H1 (cell line): Measurements from ENCODE around the gene F2. TPM values are rescaled to one million over a fixed set of nuclear protein-coding genes. Genes with fewer than 3 reads are reported as not detected.
A peak's percentile ranks its signal among the peaks of the same experiment; 100 is the strongest.

ENCODE experiments used
- CTCF ChIA-PET: fragments of 300-600 bp; sonication (Branson Sonifier 250); formaldehyde crosslinking; loops from one replicate; lab custom pipeline; 2021; ENCODE audit not compliant: partially characterized antibody; lab: Charles Lee
- POLR2A ChIA-PET: fragments of 300-600 bp; sonication (Branson Sonifier 250); formaldehyde crosslinking; loops from one replicate; lab custom pipeline; 2021; ENCODE audit warnings: inconsistent platforms; ENCODE audit not compliant: partially characterized antibody; lab: Charles Lee
- DNase-seq, 2 experiments: peaks; one replicate each; pipeline versions ENCODE4 v3.0.0 to v3.0.0-alpha.2; 2010 to 2022; ENCODE audit warnings: low spot score in 2 of 2, low read depth in 1 of 2, mixed read lengths in 1 of 2
- FAIRE-seq: peaks from 2 replicates; lab custom pipeline; 2011; peaks lifted over from hg19 to GRCh38; lab: Jason Lieb, UNC
- H2AFZ ChIP-seq: 2 replicates; pipeline ENCODE4 v1.8.1; 2012; ENCODE audit warnings: low read length, inconsistent platforms
- H2AK5ac ChIP-seq: 2 replicates; pipeline ENCODE4 v1.6.1; 2013; ENCODE audit warnings: low read depth, low read length
- H2BK120ac ChIP-seq: replicated peaks from 2 replicates; pipeline ENCODE3; 2013; ENCODE audit warnings: low read depth, low read length, inconsistent platforms
- H2BK12ac ChIP-seq: 2 replicates; pipeline ENCODE4 v1.6.1; 2013; ENCODE audit warnings: low read depth, low read length
- H2BK15ac ChIP-seq: 2 replicates; pipeline ENCODE4 v1.6.1; 2013; ENCODE audit warnings: low read length
- H2BK20ac ChIP-seq: 2 replicates; pipeline ENCODE4 v1.6.1; 2013; ENCODE audit warnings: low read length
- H2BK5ac ChIP-seq: 2 replicates; pipeline ENCODE4 v1.6.1; 2013; ENCODE audit warnings: low read depth, low read length
- H3K14ac ChIP-seq: 2 replicates; pipeline ENCODE4 v1.6.1; 2013; ENCODE audit warnings: inconsistent platforms; ENCODE audit not compliant: insufficient read length
- H3K18ac ChIP-seq: 2 replicates; pipeline ENCODE4 v1.6.1; 2013; ENCODE audit warnings: low read length; ENCODE audit errors: extremely low read depth
- H3K23ac ChIP-seq: 2 replicates; pipeline ENCODE4 v1.6.1; 2013; ENCODE audit warnings: inconsistent platforms; ENCODE audit not compliant: insufficient read length
- H3K23me2 ChIP-seq: 2 replicates; pipeline ENCODE4 v1.6.1; 2013; ENCODE audit warnings: low read depth, low read length
- H3K27ac ChIP-seq: 2 replicates; pipeline ENCODE4 v1.6.1; 2011; ENCODE audit warnings: low read depth, low read length, inconsistent platforms
- H3K27me3 ChIP-seq, 4 experiments: replicated peaks in 1 of 4; 1 replicate in 1 of 4; 2 replicates in 3 of 4; pipeline versions ENCODE4 v1.6.1 to v1.8.1; 2011 to 2013; ENCODE audit warnings: low read length in 3 of 4, mild to moderate bottlenecking in 3 of 4, inconsistent platforms in 2 of 4, mixed read lengths in 2 of 4, moderate library complexity in 1 of 4; ENCODE audit not compliant: control insufficient read depth in 3 of 4, insufficient read depth in 3 of 4; ENCODE audit errors: extremely low read depth in 1 of 4
- H3K36me3 ChIP-seq, 4 experiments: 2 replicates each; pipeline versions ENCODE4 v1.6.1 to v1.8.1; 2011 to 2013; ENCODE audit warnings: mild to moderate bottlenecking in 4 of 4, low read length in 3 of 4, moderate library complexity in 2 of 4, control low read depth in 1 of 4, inconsistent platforms in 1 of 4; ENCODE audit not compliant: insufficient read depth in 4 of 4, control insufficient read depth in 2 of 4
- H3K4ac ChIP-seq: replicated peaks from 2 replicates; pipeline ENCODE3; 2013; ENCODE audit warnings: low read length, low read depth, mixed read lengths, inconsistent platforms; ENCODE audit not compliant: insufficient read length
- H3K4me1 ChIP-seq, 4 experiments: replicated peaks in 1 of 4; 1 replicate in 1 of 4; 2 replicates in 3 of 4; pipeline versions ENCODE4 v1.6.1 to v1.8.1; 2011 to 2013; ENCODE audit warnings: low read length in 3 of 4, inconsistent platforms in 2 of 4, mixed read lengths in 1 of 4; ENCODE audit not compliant: insufficient read depth in 4 of 4, control insufficient read depth in 3 of 4
- H3K4me2 ChIP-seq, 2 experiments: 2 replicates each; pipeline versions ENCODE4 v1.6.1 to v1.8.1; 2011 to 2013; ENCODE audit warnings: low read depth in 2 of 2, low read length in 2 of 2, control low read depth in 1 of 2, inconsistent platforms in 1 of 2, mild to moderate bottlenecking in 1 of 2; ENCODE audit not compliant: insufficient read depth in 1 of 2
- H3K4me3 ChIP-seq, 4 experiments: fragments of 200-600, 300-600 bp in 1 of 4; sonication (generic), shearing (Covaris generic), sonication (Bioruptor Twin) in 1 of 4; 2 replicates each; pipeline versions ENCODE4 v1.5.1 to v1.8.1; 2011 to 2016; ENCODE audit warnings: low read length in 4 of 4, low read depth in 3 of 4, control low read depth in 2 of 4, inconsistent platforms in 2 of 4, mild to moderate bottlenecking in 2 of 4, mixed read lengths in 1 of 4, moderate library complexity in 1 of 4; ENCODE audit not compliant: insufficient read depth in 2 of 4; ENCODE audit errors: extremely low read depth in 1 of 4
- H3K56ac ChIP-seq: replicated peaks from 2 replicates; pipeline ENCODE3; 2013; ENCODE audit warnings: low read depth, mild to moderate bottlenecking, mixed read lengths, low read length, inconsistent platforms; ENCODE audit not compliant: insufficient read length
- H3K79me1 ChIP-seq: 2 replicates; pipeline ENCODE4 v1.6.1; 2013; ENCODE audit warnings: low read depth, low read length, control low read depth
- H3K79me2 ChIP-seq, 2 experiments: 2 replicates each; pipeline versions ENCODE4 v1.6.1 to v1.8.1; 2012 to 2013; ENCODE audit warnings: low read length in 2 of 2, mild to moderate bottlenecking in 2 of 2, inconsistent platforms in 1 of 2; ENCODE audit not compliant: insufficient read depth in 2 of 2, control insufficient read depth in 1 of 2
- H3K9ac ChIP-seq, 4 experiments: replicated peaks in 1 of 4; 1 replicate in 1 of 4; 2 replicates in 3 of 4; pipeline versions ENCODE4 v1.6.1 to v1.8.1; 2011 to 2013; ENCODE audit warnings: low read depth in 3 of 4, low read length in 3 of 4, control low read depth in 2 of 4, mild to moderate bottlenecking in 2 of 4, moderate library complexity in 2 of 4, inconsistent platforms in 1 of 4; ENCODE audit errors: extremely low read depth in 1 of 4
- H3K9me3 ChIP-seq, 2 experiments: 2 replicates each; pipeline versions ENCODE4 v1.6.1 to v1.8.1; 2012 to 2013; ENCODE audit warnings: mild to moderate bottlenecking in 2 of 2, moderate library complexity in 2 of 2, control low read depth in 1 of 2, inconsistent platforms in 1 of 2, low read depth in 1 of 2, low read length in 1 of 2, mixed read lengths in 1 of 2; ENCODE audit not compliant: insufficient read depth in 2 of 2
- H4K20me1 ChIP-seq, 2 experiments: replicated peaks in 1 of 2; 2 replicates each; pipeline versions ENCODE3 to v1.8.1; 2011 to 2013; ENCODE audit warnings: inconsistent platforms in 2 of 2, low read length in 2 of 2, mild to moderate bottlenecking in 1 of 2; ENCODE audit not compliant: insufficient read depth in 2 of 2, control insufficient read depth in 1 of 2
- H4K5ac ChIP-seq: 2 replicates; pipeline ENCODE4 v1.6.1; 2013; ENCODE audit warnings: low read length, low read depth, mixed read lengths, inconsistent platforms; ENCODE audit not compliant: insufficient read length
- H4K8ac ChIP-seq: 2 replicates; pipeline ENCODE4 v1.8.0; 2013; ENCODE audit warnings: mild to moderate bottlenecking, moderate library complexity, low read length, inconsistent platforms; ENCODE audit not compliant: insufficient read depth; ENCODE audit errors: extremely low read depth
- H4K91ac ChIP-seq: replicated peaks from 2 replicates; pipeline ENCODE3; 2013; ENCODE audit warnings: low read length, mixed read lengths, inconsistent platforms; ENCODE audit not compliant: insufficient read length
- CEBPB ChIP-seq: IDR thresholded peaks from 2 replicates; pipeline ENCODE4 v1.6.1; 2012; ENCODE audit warnings: low read depth, low read length
- CHD1 ChIP-seq: IDR thresholded peaks from 2 replicates; pipeline ENCODE4 v1.6.1; 2012; ENCODE audit warnings: low read depth, low read length, improper control_type of control experiment
- EZH2 ChIP-seq: fragments of 200-600 bp; sonication (generic); IDR thresholded peaks from 2 replicates; pipeline ENCODE4 v1.7.1; 2012; ENCODE audit warnings: low read depth, mild to moderate bottlenecking, moderate library complexity, low read length, inconsistent platforms; ENCODE audit not compliant: severe bottlenecking
- JUND ChIP-seq: IDR thresholded peaks from 2 replicates; pipeline ENCODE4 v1.6.1; 2011; ENCODE audit warnings: mild to moderate bottlenecking, improper control_type of control experiment, low read length
- NANOG ChIP-seq: IDR thresholded peaks from 2 replicates; pipeline ENCODE4 v1.6.1; 2011; ENCODE audit warnings: low read length, low read depth, mild to moderate bottlenecking, inconsistent platforms; ENCODE audit not compliant: insufficient read depth, poor library complexity, severe bottlenecking
- POLR2AphosphoS5 ChIP-seq: IDR thresholded peaks from 2 replicates; pipeline ENCODE4 v1.6.1; 2011; ENCODE audit warnings: low read depth, low read length
- SIRT6 ChIP-seq: IDR thresholded peaks from one replicate; pipeline ENCODE4 v1.7.1; 2012; ENCODE audit warnings: low read length, inconsistent platforms
- TAF1 ChIP-seq: IDR thresholded peaks from 2 replicates; pipeline ENCODE4 v1.6.1; 2011; ENCODE audit warnings: mild to moderate bottlenecking, low read depth, low read length
- TAF7 ChIP-seq: optimal IDR thresholded peaks from 2 replicates; pipeline ENCODE3; 2011; ENCODE audit warnings: low read depth, mild to moderate bottlenecking, inconsistent platforms, low read length, moderate library complexity, borderline replicate concordance
- TBP ChIP-seq: IDR thresholded peaks from 2 replicates; pipeline ENCODE4 v1.6.1; 2011; ENCODE audit warnings: low read depth, low read length, improper control_type of control experiment
- TEAD4 ChIP-seq: IDR thresholded peaks from 2 replicates; pipeline ENCODE4 v1.6.1; 2012; ENCODE audit warnings: low read depth, low read length, inconsistent platforms, mixed read lengths
- WGBS, 2 experiments: shearing (Covaris generic) in 1 of 2; methylation state at CpG; one replicate each; pipeline versions ENCODE4 v1.1.6 to v1.1.7; 2013 to 2015; ENCODE audit warnings: low lambda C conversion rate in 2 of 2, mixed read lengths in 2 of 2, inconsistent platforms in 1 of 2, low coverage in 1 of 2, missing lambda C conversion rate in 1 of 2; ENCODE audit not compliant: insufficient replicate concordance in 2 of 2, insufficient coverage in 1 of 2, insufficient read length in 1 of 2; ENCODE audit errors: extremely low coverage in 1 of 2, missing lambda C conversion rate in 1 of 2; 5-methylcytosine and 5-hydroxymethylcytosine counted together
- polyA plus RNA-seq, 7 experiments: library from polyadenylated mRNA; depleted of rRNA in 3 of 7; stranded (reverse) in 5 of 7; unstranded in 2 of 7; fragments of >200 nt in 5 of 7; fragments of 200-250 nt in 2 of 7; gene quantifications; 1 replicate in 5 of 7; 2 replicates in 1 of 7; 4 replicates in 1 of 7; pipeline versions ENCODE4 v1.2.1 to v1.2.3, GENCODE V29; 2011 to 2013; ENCODE audit warnings: missing spikeins in 2 of 7, mixed read lengths in 2 of 7
- total RNA-seq: library from RNA; stranded (reverse); fragmentation: NEBNext Ultra II Directional; extraction: Animal tissue kit (Norgen Biotek cat#: 25700); gene quantifications from 2 replicates; pipeline ENCODE4 v1.2.1, GENCODE V29; 2021

Gene F2
- total and polyA plus RNA-seq, 2 of the 8 experiments (the other 6 are each of a cell fraction or from before 2014, with no cell fraction given), result 0.11 TPM; not detected in 1

DNA sequence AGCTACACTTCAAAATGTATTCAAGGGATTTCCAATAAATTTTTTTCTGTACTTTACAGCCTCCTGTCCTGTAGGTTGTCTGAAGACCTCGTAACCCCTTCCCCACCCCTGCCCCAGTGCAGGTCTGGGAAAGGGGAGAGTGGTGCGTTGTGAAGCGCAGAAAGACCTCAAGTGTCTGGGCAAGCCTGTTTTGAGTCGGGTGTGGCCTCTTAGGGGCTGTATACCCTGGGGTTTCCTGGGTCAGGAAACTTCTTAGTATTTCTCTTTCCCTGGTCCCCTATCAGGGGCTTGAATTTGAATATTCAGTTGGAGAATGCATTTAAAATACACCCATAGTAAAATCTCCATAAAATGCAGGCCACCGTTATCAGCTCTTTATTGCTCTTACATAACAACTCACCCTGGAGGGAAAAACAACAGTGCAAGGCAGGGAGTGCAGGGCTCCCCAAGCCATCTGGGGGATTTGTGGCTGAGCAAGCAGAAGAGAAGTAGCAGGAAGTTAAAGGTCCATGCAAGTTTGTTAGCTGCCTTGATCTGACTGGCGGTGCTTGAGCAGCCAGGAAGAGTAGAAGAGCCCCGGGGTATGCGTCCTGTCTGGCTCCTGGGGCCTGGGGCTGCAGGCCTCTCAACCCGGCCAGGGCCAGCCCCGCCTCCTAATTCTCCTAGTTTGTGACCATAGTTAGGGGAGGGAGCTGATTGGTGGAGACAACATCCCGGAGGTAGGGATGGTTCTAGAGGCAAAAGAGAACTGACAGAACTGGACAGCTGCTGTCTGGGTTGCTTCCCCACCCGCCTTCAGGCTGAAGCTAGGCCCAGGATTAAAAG is 44.3 kb upstream of the F2 start:
- H3K9me3 ChIP-seq, result no peaks in the 10 kb centered on the region
- H2BK20ac ChIP-seq, result no peak overlapping the region
- DNase-seq (peak; percentile 39 to 78), FAIRE-seq (no peak)
- no peak overlapping the region for H3K4ac ChIP-seq
- peaks cover 3 to 19% (median 7%) of the 10 kb centered on the region in 4 experiments for H3K4me1 ChIP-seq
- peak overlapping the region; percentile 28 to 59; a peak in 3 of 4 replicates for H3K4me2 ChIP-seq
- POLR2A ChIA-PET, result interaction anchor here (0.8 to 3.3 kb wide), 6 partner anchors 9 to 95 kb away, joined by 3 to 21 read pairs (median 4); partner anchors contain the start of genes ARHGAP1 and ZNF408
- H3K14ac ChIP-seq, result no peak overlapping the region
- CTCF ChIA-PET, result interaction anchor here (0.9 to 2.2 kb wide), 7 partner anchors 11 to 109 kb away, joined by 3 to 6 read pairs (median 4); no protein-coding TSS in a partner anchor
- WGBS, 2 experiments, result 55% methylated on average over 12 of the region's 12 CpGs; no CpG with 5 or more reads in 1 of the 2 experiments
- H3K23me2 ChIP-seq, result no peaks in the 10 kb centered on the region
- no peak overlapping the region for H2BK15ac ChIP-seq
- H3K4me3 ChIP-seq, result no peak overlapping the region
- H3K27me3 ChIP-seq, result no peaks in the 10 kb centered on the region
- peak overlapping the region; percentile 30; the same call in 1 of the 2 replicates for H3K27ac ChIP-seq
- no peaks in the 10 kb centered on the region for H3K79me1 ChIP-seq
- TF ChIP-seq EZH2 (no peak), TEAD4 (no peak), NANOG (no peak), CHD1 (no peak), CEBPB (no peak), TBP (0 out of 2 replicates have a peak, but pooled peaks have one; percentile 24), TAF7 (peak; percentile 35), TAF1 (peak; percentile 57; the same call in 1 of the 2 replicates), SIRT6 (no peak), JUND (no peak), POLR2AphosphoS5 (no peak)
- no peak overlapping the region for H3K23ac ChIP-seq
- H4K5ac ChIP-seq, result no peak overlapping the region
- H4K20me1 ChIP-seq, result peaks cover 0 to 1% of the 10 kb centered on the region in 2 experiments
- no peak overlapping the region for H4K8ac ChIP-seq
- no peak overlapping the region for H2AFZ ChIP-seq
- H3K79me2 ChIP-seq, result no peaks in the 10 kb centered on the region
- no peak overlapping the region for H2BK12ac ChIP-seq
- H2BK5ac ChIP-seq, result no peak overlapping the region
- H3K36me3 ChIP-seq, result peaks cover 6 to 28% (median 21%) of the 10 kb centered on the region in 4 experiments; a peak in 7 of 8 replicates
- H2AK5ac ChIP-seq, result no peak overlapping the region
- H3K9ac ChIP-seq, result peak overlapping the region in 1 of 4 experiments; percentile 10; a peak in 1 of 7 replicates
- no peak overlapping the region for H3K56ac ChIP-seq
- no peak overlapping the region for H2BK120ac ChIP-seq
- H4K91ac ChIP-seq, result no peak overlapping the region
- H3K18ac ChIP-seq, result no peak overlapping the region
